ENCODE data around the gene FCHO1. TPM values are rescaled to one million over a fixed set of nuclear protein-coding genes. Genes with fewer than 3 reads are reported as not detected.

FCHO1 gene
- total and polyA plus RNA-seq, 4 experiments from 2014 or later = 6.5 to 113 (median 64.7) TPM

- Mint-ChIP-seq H3K27me3 (no peaks in the 10 kb centered on the region), H3K9me3 (peaks cover 0 to 4% (median 0%) of the 10 kb centered on the region in 8 donors), H3K4me3 (no peak overlapping the region), H3K36me3 (peaks cover 9 to 35% of the 10 kb centered on the region in 2 donors), H3K4me1 (peaks cover 21 to 52% (median 35%) of the 10 kb centered on the region in 4 donors), H3K27ac (peak overlapping the region in 1 of 7 donors; percentile 62)
- POLR2A ChIA-PET (ENCODE audit: partially characterized antibody) = interaction anchor here (0.7 to 5.5 kb wide), 2 partner anchors 27 to 1289 kb away, joined by 3 to 78 read pairs; partner anchors contain the start of gene FCHO1
- Histone ChIP-seq H3K9me3 (ENCODE audit: control insufficient read depth in 1 of 2, low read length in 2 of 2) (no peaks in the 10 kb centered on the region), H3K36me3 (ENCODE audit: insufficient read depth, low read length) (peaks cover 26% of the 10 kb centered on the region), H3K27me3 (ENCODE audit: insufficient read depth, low read length) (no peaks in the 10 kb centered on the region), H3K4me3 (ENCODE audit: low read length in 2 of 2) (no peak overlapping the region), H3K4me1 (ENCODE audit: insufficient read depth, low read length) (peaks cover 32% of the 10 kb centered on the region), H3K27ac (ENCODE audit: low read depth, low read length) (no peak overlapping the region)
- no peak for DNase-seq
- CTCF ChIA-PET (ENCODE audit: partially characterized antibody) = interaction anchor here (1.0 kb wide), 1 partner anchor 18 kb away, joined by 3 read pairs; no protein-coding TSS in a partner anchor
- intact Hi-C loops (cut with micrococcal nuclease) = no loop called here
Observed at GRCh38 chr19:17722655-17723240, 28.5 kb upstream of the FCHO1 start.

- Mint-ChIP-seq H3K36me3 (peaks cover 9 to 39% of the 10 kb centered on the region in 2 donors), H3K27me3 (no peaks in the 10 kb centered on the region), H3K9me3 (peaks cover 0 to 4% (median 0%) of the 10 kb centered on the region in 8 donors), H3K4me3 (no peak overlapping the region), H3K27ac (peak overlapping the region in 1 of 7 donors; percentile 46), H3K4me1 (peaks cover 16 to 51% (median 29%) of the 10 kb centered on the region in 4 donors)
- ChIA-PET CTCF (ENCODE audit: partially characterized antibody) (interaction anchor here (0.7 to 0.9 kb wide), 2 partner anchors 38 to 59 kb away, joined by 3 to 4 read pairs; no protein-coding TSS in a partner anchor), POLR2A (ENCODE audit: partially characterized antibody) (interaction anchor here (1.1 to 1.2 kb wide), 2 partner anchors 18 to 135 kb away, joined by 3 read pairs; partner anchors contain the start of gene RPL18A)
- intact Hi-C loops (cut with micrococcal nuclease) = no loop called here
- DNase-seq = no peak
- peaks cover 24% of the 10 kb centered on the region for H3K4me1 ChIP-seq (ENCODE audit: insufficient read depth, low read length)
- peaks cover 29% of the 10 kb centered on the region for H3K36me3 ChIP-seq (ENCODE audit: insufficient read depth, low read length)
- no peak overlapping the region for H3K27ac ChIP-seq (ENCODE audit: low read depth, low read length)
- no peak overlapping the region for H3K4me3 ChIP-seq (ENCODE audit: low read length in 2 of 2)
- H3K27me3 ChIP-seq (ENCODE audit: insufficient read depth, low read length) = no peaks in the 10 kb centered on the region
- H3K9me3 ChIP-seq (ENCODE audit: control insufficient read depth in 1 of 2, low read length in 2 of 2) = no peaks in the 10 kb centered on the region
Observed at GRCh38 chr19:17724655-17725054, 26.6 kb upstream of the FCHO1 start.

GRCh38 chr19:17725422-17726078 is 25.7 kb upstream of the FCHO1 start:
- Histone ChIP-seq H3K27ac (ENCODE audit: low read depth, low read length) (no peak overlapping the region), H3K4me3 (ENCODE audit: low read length in 2 of 2) (no peak overlapping the region), H3K27me3 (ENCODE audit: insufficient read depth, low read length) (no peaks in the 10 kb centered on the region), H3K36me3 (ENCODE audit: insufficient read depth, low read length) (peaks cover 32% of the 10 kb centered on the region), H3K4me1 (ENCODE audit: insufficient read depth, low read length) (peaks cover 25% of the 10 kb centered on the region), H3K9me3 (ENCODE audit: control insufficient read depth in 1 of 2, low read length in 2 of 2) (no peaks in the 10 kb centered on the region)
- Mint-ChIP-seq H3K27ac (peak overlapping the region in 2 of 7 donors; percentile 65 to 69), H3K27me3 (no peaks in the 10 kb centered on the region), H3K4me1 (peaks cover 16 to 52% (median 28%) of the 10 kb centered on the region in 4 donors), H3K9me3 (peaks cover 0 to 2% (median 0%) of the 10 kb centered on the region in 8 donors), H3K4me3 (no peak overlapping the region), H3K36me3 (peaks cover 16 to 41% of the 10 kb centered on the region in 2 donors)
- POLR2A ChIA-PET (ENCODE audit: partially characterized antibody) = interaction anchor here (1.2 kb wide), 1 partner anchor 134 kb away, joined by 3 read pairs; the partner anchor contains the start of gene RPL18A
- CTCF ChIA-PET (ENCODE audit: partially characterized antibody) = interaction anchor here (0.7 to 1.5 kb wide), 4 partner anchors 21 to 129 kb away, joined by 3 to 5 read pairs (median 4); no protein-coding TSS in a partner anchor
- intact Hi-C loops (cut with micrococcal nuclease) = no loop called here
- DNase-seq = no peak

GRCh38 chr19:17726136-17726741 is 25.0 kb upstream of the FCHO1 start:
- CTCF ChIA-PET (ENCODE audit: partially characterized antibody) = interaction anchor here (1.1 to 1.5 kb wide), 2 partner anchors 22 to 129 kb away, joined by 3 to 5 read pairs; no protein-coding TSS in a partner anchor
- intact Hi-C loops (cut with micrococcal nuclease) = no loop called here
- Histone ChIP-seq H3K4me3 (ENCODE audit: low read length in 2 of 2) (no peak overlapping the region), H3K4me1 (ENCODE audit: insufficient read depth, low read length) (peaks cover 25% of the 10 kb centered on the region), H3K9me3 (ENCODE audit: control insufficient read depth in 1 of 2, low read length in 2 of 2) (no peaks in the 10 kb centered on the region), H3K36me3 (ENCODE audit: insufficient read depth, low read length) (peaks cover 38% of the 10 kb centered on the region), H3K27me3 (ENCODE audit: insufficient read depth, low read length) (no peaks in the 10 kb centered on the region), H3K27ac (ENCODE audit: low read depth, low read length) (no peak overlapping the region)
- H3K27me3 Mint-ChIP-seq = no peaks in the 10 kb centered on the region
- H3K4me1 Mint-ChIP-seq = peaks cover 15 to 52% (median 25%) of the 10 kb centered on the region in 4 donors
- peaks cover 23 to 45% of the 10 kb centered on the region in 2 donors for H3K36me3 Mint-ChIP-seq
- H3K4me3 Mint-ChIP-seq = no peak overlapping the region
- POLR2A ChIA-PET (ENCODE audit: partially characterized antibody) = no interaction called here
- H3K27ac Mint-ChIP-seq = no peak overlapping the region
- no peak for DNase-seq
- H3K9me3 Mint-ChIP-seq = peaks cover 0 to 2% (median 0%) of the 10 kb centered on the region in 8 donors

GRCh38 chr19:17726964-17727773 is 24.1 kb upstream of the FCHO1 start:
- peaks cover 0 to 2% (median 0%) of the 10 kb centered on the region in 8 donors for H3K9me3 Mint-ChIP-seq
- no peak for DNase-seq
- no peak overlapping the region for H3K27ac Mint-ChIP-seq
- ChIA-PET CTCF (ENCODE audit: partially characterized antibody) (no interaction called here), POLR2A (ENCODE audit: partially characterized antibody) (no interaction called here)
- H3K4me1 Mint-ChIP-seq = peaks cover 15 to 52% (median 20%) of the 10 kb centered on the region in 4 donors
- Histone ChIP-seq H3K27me3 (ENCODE audit: insufficient read depth, low read length) (no peaks in the 10 kb centered on the region), H3K9me3 (ENCODE audit: control insufficient read depth in 1 of 2, low read length in 2 of 2) (no peaks in the 10 kb centered on the region), H3K27ac (ENCODE audit: low read depth, low read length) (no peak overlapping the region), H3K36me3 (ENCODE audit: insufficient read depth, low read length) (peaks cover 38% of the 10 kb centered on the region), H3K4me3 (ENCODE audit: low read length in 2 of 2) (no peak overlapping the region), H3K4me1 (ENCODE audit: insufficient read depth, low read length) (peaks cover 16% of the 10 kb centered on the region)
- peaks cover 31 to 49% of the 10 kb centered on the region in 2 donors for H3K36me3 Mint-ChIP-seq
- intact Hi-C loops (cut with micrococcal nuclease) = no loop called here
- H3K27me3 Mint-ChIP-seq = no peaks in the 10 kb centered on the region
- H3K4me3 Mint-ChIP-seq = no peak overlapping the region

GRCh38 chr19:17727843-17728242 is 23.4 kb upstream of the FCHO1 start:
- no peak overlapping the region for H3K27ac ChIP-seq (ENCODE audit: low read depth, low read length)
- intact Hi-C loops (cut with micrococcal nuclease) = no loop called here
- H3K9me3 ChIP-seq (ENCODE audit: control insufficient read depth in 1 of 2, low read length in 2 of 2) = no peaks in the 10 kb centered on the region
- H3K27me3 ChIP-seq (ENCODE audit: insufficient read depth, low read length) = no peaks in the 10 kb centered on the region
- peaks cover 0 to 2% (median 0%) of the 10 kb centered on the region in 8 donors for H3K9me3 Mint-ChIP-seq
- peaks cover 37 to 50% of the 10 kb centered on the region in 2 donors for H3K36me3 Mint-ChIP-seq
- DNase-seq = no peak
- no peaks in the 10 kb centered on the region for H3K27me3 Mint-ChIP-seq
- H3K4me1 ChIP-seq (ENCODE audit: insufficient read depth, low read length) = peaks cover 14% of the 10 kb centered on the region
- no peak overlapping the region for H3K27ac Mint-ChIP-seq
- ChIA-PET CTCF (ENCODE audit: partially characterized antibody) (no interaction called here), POLR2A (ENCODE audit: partially characterized antibody) (no interaction called here)
- H3K4me3 ChIP-seq (ENCODE audit: low read length in 2 of 2) = no peak overlapping the region
- H3K4me3 Mint-ChIP-seq = no peak overlapping the region
- peaks cover 16 to 52% (median 20%) of the 10 kb centered on the region in 4 donors for H3K4me1 Mint-ChIP-seq
- peaks cover 41% of the 10 kb centered on the region for H3K36me3 ChIP-seq (ENCODE audit: insufficient read depth, low read length)
